Activated CD4-positive, CD25-positive, alpha-beta regulatory T cell treated with anti-CD3 and anti-CD28 coated beads, Interleukin-2, amount 50 U/mL, for 24 hours (primary cell): ENCODE results near the gene POLR1E.
"Not testable (repeated sequence)": the region's sequence is repeated elsewhere in the genome, so short reads cannot be mapped to it uniquely, and the experiment has no call there.

Experiments
- ATAC-seq, 2 donors: fragments of 150-1000 bp; cut with Tn5 transposase; one replicate each; pipeline ENCODE4 v1.10.0; 2021; ENCODE audit warnings: mild to moderate bottlenecking in 1 of 2, moderate library complexity in 1 of 2

POLR1E gene

DNA sequence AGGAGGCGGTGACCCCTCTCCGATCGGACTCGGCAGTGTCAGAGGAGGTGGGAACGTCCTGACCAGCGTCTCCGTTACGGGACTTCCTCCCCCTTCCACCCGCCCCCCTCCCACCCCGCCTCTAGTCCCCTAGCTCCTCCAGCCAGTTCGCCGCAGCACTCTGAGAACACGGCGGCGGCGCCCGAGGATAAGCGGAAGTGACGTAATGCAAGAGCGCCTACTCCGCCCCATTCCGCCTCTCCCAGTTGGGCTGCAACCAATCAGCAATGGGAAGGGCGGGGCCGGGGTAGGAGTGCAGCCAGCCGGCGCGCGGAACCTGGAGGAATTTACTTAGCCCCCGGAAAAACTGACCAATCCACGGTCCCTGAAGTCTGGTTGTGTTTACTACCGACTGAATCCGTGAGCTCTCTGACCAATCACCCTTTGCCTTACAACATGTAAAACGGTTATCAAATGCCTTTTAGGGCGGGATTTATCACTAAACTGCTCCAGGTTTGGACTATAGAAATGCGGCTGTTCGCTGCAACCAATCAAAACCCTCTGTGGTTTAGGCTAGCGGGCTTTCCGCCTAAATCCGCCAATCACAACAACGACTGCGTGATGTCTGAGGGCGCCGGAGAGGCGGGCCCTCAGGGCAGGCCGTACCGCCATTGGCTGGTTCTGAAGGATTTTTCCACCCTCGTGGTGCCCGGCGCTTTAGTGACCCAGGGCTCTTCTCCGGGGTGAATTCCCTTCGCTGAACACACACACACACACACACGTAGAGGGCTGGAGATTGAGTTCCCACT, 20.3 kb upstream of the POLR1E start, which contains the start of gene ZBTB5:
TSS of gene ZBTB5 (minus strand) at position 202 of the 788 bp plus-strand sequence. CDS start 22,899 bp downstream, outside the sequence.
- peak; percentile 84 to 87 for ATAC-seq

- no peak for ATAC-seq
Observed at GRCh38 chr9:37466037-37466709, 19.6 kb upstream of the POLR1E start.

- not testable (repeated sequence) for ATAC-seq
Observed at GRCh38 chr9:37467530-37467929, 18.2 kb upstream of the POLR1E start.

DNA sequence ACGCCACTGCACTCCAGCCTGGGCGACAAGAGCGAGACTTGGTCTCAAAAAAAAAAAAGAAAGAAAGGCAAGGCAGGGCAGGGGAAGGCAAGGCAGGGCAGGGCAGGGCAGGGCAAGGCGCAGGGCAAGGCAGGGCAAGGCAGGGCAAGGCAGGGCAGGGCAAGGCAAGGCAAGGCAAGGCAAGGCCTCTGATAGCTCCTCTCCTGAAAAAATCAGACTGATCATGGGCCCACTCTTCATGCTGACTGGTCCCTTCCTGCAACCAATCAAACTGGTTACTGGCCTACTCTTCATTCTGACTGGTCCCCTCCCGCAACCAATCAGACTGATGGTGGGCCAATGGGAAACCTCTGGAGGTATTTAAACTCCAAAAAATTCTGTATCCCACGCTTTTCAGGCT, 17.1 kb upstream of the POLR1E start:
- ATAC-seq: no peak

DNA sequence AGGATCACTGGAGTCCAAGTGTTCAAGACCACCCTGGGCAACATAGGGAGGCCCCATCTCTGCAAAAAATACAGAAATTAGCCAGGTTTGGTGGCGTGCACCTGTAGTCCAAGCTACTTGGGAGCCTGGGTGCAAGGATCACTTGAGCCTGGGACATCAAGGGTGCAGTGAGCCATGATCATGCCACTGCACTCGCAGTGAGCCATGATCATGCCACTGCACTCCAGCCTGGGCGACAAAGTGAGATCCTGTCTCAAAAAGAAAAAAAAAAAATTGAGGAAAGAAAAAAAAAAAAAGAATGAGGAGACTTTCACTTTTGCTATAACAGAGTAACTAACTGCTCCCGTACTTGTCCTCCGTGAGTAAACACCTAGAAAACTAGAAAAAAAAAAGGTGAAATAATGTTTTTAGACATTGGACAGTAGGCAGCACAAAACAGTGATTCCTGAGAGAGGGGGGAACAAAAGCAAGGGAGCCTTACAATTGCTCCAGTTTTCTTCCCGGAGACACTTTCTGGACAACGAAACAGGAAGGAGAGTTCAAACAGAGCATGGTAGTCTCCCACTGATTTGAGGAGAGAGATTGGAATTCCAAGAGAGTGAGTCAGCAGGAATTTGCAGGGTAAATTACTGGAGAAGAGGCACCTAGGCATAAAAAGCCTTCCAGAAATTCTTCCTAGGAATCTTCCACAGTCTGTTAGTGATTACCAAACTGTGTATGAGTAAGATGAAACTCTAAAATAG, 13.6 kb upstream of the POLR1E start:
- ATAC-seq: no peak

- not testable (repeated sequence) for ATAC-seq
Observed at GRCh38 chr9:37473982-37474381, 11.8 kb upstream of the POLR1E start.

- ATAC-seq: no peak
Observed at GRCh38 chr9:37474438-37474837, 11.3 kb upstream of the POLR1E start.

DNA sequence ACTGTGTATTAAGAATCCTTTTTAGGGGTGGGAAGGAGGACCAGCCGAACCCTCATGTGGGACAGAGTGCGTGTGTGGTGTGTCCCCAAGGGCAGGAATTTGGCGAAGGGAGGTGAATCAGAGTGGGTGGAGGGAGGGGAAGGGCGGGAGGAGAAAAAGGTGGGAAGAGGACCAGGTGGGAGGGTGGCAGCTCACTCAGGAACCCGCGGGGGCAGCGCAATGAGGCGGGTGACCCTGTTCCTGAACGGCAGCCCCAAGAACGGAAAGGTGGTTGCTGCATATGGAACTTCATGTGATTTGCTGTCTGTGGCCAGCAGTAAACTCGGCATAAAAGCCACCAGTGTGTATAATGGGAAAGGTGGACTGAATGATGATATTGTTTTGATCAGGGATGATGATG, 8.8 kb upstream of the POLR1E start:
- ATAC-seq: no peak

GRCh38 chr9:37477443-37477842, 8.3 kb upstream of the POLR1E start:
- ATAC-seq: not testable (repeated sequence)

DNA sequence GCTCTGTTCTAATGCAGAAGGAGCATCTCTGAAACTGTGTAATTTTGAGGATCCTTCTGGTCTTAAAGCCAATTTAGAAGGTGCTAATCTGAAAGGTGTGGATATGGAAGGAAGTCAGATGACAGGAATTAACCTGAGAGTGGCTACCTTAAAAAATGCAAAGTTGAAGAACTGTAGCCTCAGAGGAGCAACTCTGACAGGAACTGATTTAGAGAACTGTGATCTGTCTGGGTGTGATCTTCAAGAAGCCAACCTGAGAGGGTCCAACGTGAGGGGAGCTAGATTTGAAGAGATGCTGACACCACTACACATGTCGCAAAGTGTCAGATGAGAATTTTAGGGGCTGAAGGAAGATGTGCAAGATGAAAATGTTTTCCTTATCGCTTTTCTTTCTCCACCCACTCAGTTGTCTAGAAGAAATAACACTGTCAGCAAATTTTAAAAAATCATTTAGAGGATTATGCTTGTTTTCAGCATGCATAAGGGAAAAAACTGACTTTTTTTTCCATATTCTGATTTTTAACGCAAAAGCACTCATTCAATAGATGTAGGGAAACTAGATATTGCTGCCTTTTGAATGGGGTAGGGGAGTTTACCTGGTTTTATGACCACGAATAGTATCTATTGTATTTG, 7.6 kb upstream of the POLR1E start:
- not testable (repeated sequence) for ATAC-seq

- no peak for ATAC-seq
Observed at GRCh38 chr9:37480759-37481158, 5.0 kb upstream of the POLR1E start.

GRCh38 chr9:37486256-37486615, 488 bp downstream of the POLR1E start:
- ATAC-seq: no peak

GRCh38 chr9:37486616-37487548, 1.1 kb downstream of the POLR1E start:
- no peak for ATAC-seq

GRCh38 chr9:37491939-37492338, 6.2 kb downstream of the POLR1E start:
- ATAC-seq: no peak

GRCh38 chr9:37495571-37495970, 9.8 kb downstream of the POLR1E start:
- no peak for ATAC-seq

- no peak for ATAC-seq
Observed at GRCh38 chr9:37496020-37496419, 10.3 kb downstream of the POLR1E start.

GRCh38 chr9:37497320-37497719, 11.6 kb downstream of the POLR1E start:
- no peak for ATAC-seq

DNA sequence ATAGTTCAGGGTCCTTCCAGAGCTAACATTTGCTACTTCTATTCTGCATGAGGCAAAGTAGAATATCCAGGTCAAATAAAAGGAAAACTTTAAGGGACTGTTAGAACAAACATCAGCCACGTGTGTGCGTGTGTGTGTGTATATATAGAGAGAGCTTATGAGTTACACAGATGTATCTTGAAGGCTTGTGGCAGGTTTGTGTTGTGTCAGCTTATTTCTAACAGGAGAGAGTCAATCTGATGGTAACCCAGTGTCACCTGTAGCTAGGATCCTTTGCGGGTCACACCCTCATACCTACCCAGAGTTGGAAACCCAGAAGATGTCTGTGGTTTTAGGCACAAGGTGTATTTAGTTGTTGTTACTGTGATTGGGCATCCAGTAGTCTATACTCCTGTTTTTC, 12.7 kb downstream of the POLR1E start:
- no peak for ATAC-seq

DNA sequence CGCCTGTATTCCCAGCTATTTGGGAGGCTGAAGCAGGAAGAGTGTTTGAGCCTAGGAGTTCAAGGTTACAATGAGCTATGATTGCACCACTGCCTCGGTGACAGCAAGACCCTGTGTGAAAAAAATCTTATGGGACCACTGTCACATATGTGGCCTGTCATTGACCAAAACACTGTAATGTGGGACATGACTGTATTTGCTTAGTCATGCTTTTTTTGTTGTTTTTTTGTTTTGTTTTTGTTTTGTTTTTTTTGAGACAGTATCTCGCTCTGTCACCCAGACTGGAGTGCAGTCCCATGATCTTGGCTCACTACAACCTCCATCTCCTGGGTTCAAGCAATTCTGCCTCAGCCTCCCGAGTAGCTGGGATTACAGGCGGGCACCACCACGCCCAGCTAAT, 13.5 kb downstream of the POLR1E start:
- ATAC-seq: no peak

DNA sequence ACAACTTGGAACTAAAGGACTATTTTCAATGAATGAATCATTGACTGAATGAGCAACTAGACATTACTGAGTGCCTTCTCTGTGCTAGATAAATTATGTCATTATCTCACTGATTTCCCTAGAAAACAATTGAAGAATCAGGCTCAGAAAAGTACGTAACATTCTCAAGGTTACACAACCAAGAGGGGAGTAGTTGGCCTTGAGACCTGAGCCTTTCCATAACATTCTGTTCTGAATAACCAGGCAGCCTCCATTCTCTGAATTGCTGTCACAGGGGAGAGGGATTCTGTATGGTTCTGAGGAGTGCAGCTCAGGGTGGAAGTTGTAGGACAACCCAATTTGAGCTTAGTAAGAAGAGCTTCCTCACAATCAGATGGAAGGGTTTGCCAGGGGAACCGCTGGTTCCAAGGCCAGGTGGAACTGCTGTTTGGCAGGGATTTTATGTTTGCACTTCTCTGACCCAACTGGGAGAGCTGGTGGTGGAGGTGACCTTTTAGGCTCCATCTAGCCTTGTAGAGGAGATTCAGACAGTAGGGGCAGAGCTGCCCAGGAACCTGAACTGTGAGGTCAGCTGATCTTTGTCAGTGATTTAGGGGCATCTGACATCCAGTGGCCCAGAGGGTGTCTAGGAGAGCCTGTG, 16.3 kb downstream of the POLR1E start:
- ATAC-seq: no peak

- peak; percentile 27 to 64 for ATAC-seq
Observed at GRCh38 chr9:37503736-37504135, 18.0 kb downstream of the POLR1E start.
